GM23248 (cell line): ENCODE measurements around the gene HBS1L.

Experiments used
- EZH2 ChIP-seq: fragments of 200-600 bp; sonication (generic); IDR thresholded peaks from 2 replicates; pipeline ENCODE4 v1.6.1; 2018; ENCODE audit warnings: antibody characterized with exemption, mild to moderate bottlenecking; ENCODE audit not compliant: insufficient read depth, poor library complexity, severe bottlenecking
- EZH2phosphoT487 ChIP-seq: fragments of 200-600 bp; sonication (generic); IDR thresholded peaks from 2 replicates; pipeline ENCODE4 v1.6.1; 2018; ENCODE audit warnings: antibody characterized with exemption, moderate library complexity, mild to moderate bottlenecking, low read depth; ENCODE audit not compliant: insufficient read depth

DNA sequence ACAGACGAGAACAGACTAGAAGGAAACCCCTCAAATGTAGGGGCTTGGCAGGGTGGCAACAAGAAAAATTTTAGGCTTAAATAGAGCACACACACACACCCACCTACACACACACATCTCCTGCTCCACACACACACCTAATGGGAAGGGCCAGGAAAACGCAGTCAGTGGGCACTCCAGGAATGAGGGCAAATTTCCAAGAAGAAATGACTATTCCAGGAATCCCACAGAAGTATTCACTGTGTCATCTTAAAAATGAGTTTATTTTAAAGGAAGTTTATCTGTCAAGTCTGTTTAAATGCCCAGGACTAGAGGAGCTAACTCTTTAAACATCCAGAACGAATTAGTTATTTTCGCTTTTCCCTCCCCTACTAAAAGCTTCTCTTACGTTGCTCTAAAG lies 117.7 kb downstream of the HBS1L start:
- TF ChIP-seq EZH2 (no peak), EZH2phosphoT487 (no peak)
